Tibial nerve (tissue), 4 donors: ENCODE measurements around the gene MRPS34.

Source experiments
- EP300 ChIP-seq, 2 donors: sonication (generic); formaldehyde crosslinking; IDR thresholded peaks; one replicate each; pipeline ENCODE4 v1.6.1; 2017; ENCODE audit warnings: antibody characterized with exemption in 2 of 2, mild to moderate bottlenecking in 1 of 2
- POLR2A ChIP-seq, 2 donors: fragments of 450-650 bp; IDR thresholded peaks; one replicate each; pipeline ENCODE4 v1.6.1; 2017; ENCODE audit warnings: antibody characterized with exemption in 2 of 2, mild to moderate bottlenecking in 2 of 2, moderate library complexity in 2 of 2
- TF ChIP-seq, protein P1 (sequence below), 5 experiments: fragments of 200-600 bp in 3 of 5; fragments of 450-650 bp in 2 of 5; sonication (generic) in 3 of 5; IDR thresholded peaks; one replicate each; pipeline ENCODE4 v1.5.1; 2016 to 2019; ENCODE audit warnings: antibody characterized with exemption in 5 of 5, mild to moderate bottlenecking in 3 of 5, moderate library complexity in 2 of 5

DNA sequence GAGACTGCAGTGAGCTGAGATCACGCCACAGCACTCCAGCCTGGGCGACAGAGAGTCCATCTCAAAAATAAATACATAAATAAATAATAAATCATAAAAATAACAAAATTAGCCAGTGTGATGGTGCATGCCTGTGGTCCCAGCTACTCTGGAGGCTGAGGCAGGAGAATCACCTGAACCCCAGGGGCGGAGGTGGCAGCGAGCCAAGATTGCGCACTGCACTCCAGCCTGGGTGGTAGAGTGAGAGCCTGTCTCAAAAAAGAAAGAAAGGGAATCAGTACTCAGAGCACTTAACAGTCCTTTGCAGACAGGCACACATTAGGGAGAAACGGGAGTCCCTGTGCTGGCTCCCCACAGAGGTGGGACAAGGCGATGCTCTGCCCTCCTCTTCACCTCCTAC, 41.9 kb downstream of the MRPS34 start:
- TF ChIP-seq, protein P1, sequence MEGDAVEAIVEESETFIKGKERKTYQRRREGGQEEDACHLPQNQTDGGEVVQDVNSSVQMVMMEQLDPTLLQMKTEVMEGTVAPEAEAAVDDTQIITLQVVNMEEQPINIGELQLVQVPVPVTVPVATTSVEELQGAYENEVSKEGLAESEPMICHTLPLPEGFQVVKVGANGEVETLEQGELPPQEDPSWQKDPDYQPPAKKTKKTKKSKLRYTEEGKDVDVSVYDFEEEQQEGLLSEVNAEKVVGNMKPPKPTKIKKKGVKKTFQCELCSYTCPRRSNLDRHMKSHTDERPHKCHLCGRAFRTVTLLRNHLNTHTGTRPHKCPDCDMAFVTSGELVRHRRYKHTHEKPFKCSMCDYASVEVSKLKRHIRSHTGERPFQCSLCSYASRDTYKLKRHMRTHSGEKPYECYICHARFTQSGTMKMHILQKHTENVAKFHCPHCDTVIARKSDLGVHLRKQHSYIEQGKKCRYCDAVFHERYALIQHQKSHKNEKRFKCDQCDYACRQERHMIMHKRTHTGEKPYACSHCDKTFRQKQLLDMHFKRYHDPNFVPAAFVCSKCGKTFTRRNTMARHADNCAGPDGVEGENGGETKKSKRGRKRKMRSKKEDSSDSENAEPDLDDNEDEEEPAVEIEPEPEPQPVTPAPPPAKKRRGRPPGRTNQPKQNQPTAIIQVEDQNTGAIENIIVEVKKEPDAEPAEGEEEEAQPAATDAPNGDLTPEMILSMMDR (IDR thresholded peaks at IDR 0.05) = no peak
- no peak for TF ChIP-seq POLR2A (IDR thresholded peaks at IDR 0.05)
- no peak for TF ChIP-seq EP300 (IDR thresholded peaks at IDR 0.05)
